GM12875 (cell line): ENCODE measurements around the gene ZP1.

Source experiments
- H3K4me3 ChIP-seq: one replicate; pipeline ENCODE4 v1.5.1; 2011; ENCODE audit warnings: low read depth, low read length, control low read depth
- CTCF ChIP-seq: IDR thresholded peaks from 2 replicates; pipeline ENCODE4 v1.5.1; 2011; ENCODE audit warnings: low read depth, mild to moderate bottlenecking, control low read depth, inconsistent platforms, low read length, moderate library complexity, borderline replicate concordance; ENCODE audit not compliant: insufficient read depth

The ZP1 gene

GRCh38 chr11:60852117-60852981, 15.0 kb upstream of the ZP1 start:
- TF ChIP-seq CTCF: no peak
- no peak overlapping the region for H3K4me3 ChIP-seq

GRCh38 chr11:60852982-60853950, 14.1 kb upstream of the ZP1 start:
- H3K4me3 ChIP-seq: no peak overlapping the region
- no peak for TF ChIP-seq CTCF

GRCh38 chr11:60854140-60854846, 13.0 kb upstream of the ZP1 start:
- TF ChIP-seq CTCF: no peak
- no peak overlapping the region for H3K4me3 ChIP-seq

GRCh38 chr11:60854847-60855725, 12.3 kb upstream of the ZP1 start:
- H3K4me3 ChIP-seq: no peak overlapping the region
- TF ChIP-seq CTCF: no peak

GRCh38 chr11:60855726-60856633, 11.4 kb upstream of the ZP1 start, which contains the start of gene PTGDR2:
TSS of gene PTGDR2 (minus strand) at chr11:60855950. CDS start at chr11:60853722, 2,228 bp downstream.
- H3K4me3 ChIP-seq: no peak within 1 kb of the TSS
- TF ChIP-seq CTCF: no peak
